ENCODE data around the gene TTC7B.

TTC7B gene

GRCh38 chr14:90544566-90544965 is 271.7 kb downstream of the TTC7B start:
- no peak overlapping the region for H3K4me3 ChIP-seq (ENCODE audit: low read depth, low read length)
- TF ChIP-seq CTCF (IDR thresholded peaks at IDR 0.05; ENCODE audit: borderline replicate concordance, insufficient read depth, low read depth, low read length), result no peak

- H3K4me3 ChIP-seq (ENCODE audit: low read depth, low read length), result no peak overlapping the region
- TF ChIP-seq CTCF (IDR thresholded peaks at IDR 0.05; ENCODE audit: borderline replicate concordance, insufficient read depth, low read depth, low read length), result no peak
Observed at GRCh38 chr14:90543876-90544275, 272.4 kb downstream of the TTC7B start.

DNA sequence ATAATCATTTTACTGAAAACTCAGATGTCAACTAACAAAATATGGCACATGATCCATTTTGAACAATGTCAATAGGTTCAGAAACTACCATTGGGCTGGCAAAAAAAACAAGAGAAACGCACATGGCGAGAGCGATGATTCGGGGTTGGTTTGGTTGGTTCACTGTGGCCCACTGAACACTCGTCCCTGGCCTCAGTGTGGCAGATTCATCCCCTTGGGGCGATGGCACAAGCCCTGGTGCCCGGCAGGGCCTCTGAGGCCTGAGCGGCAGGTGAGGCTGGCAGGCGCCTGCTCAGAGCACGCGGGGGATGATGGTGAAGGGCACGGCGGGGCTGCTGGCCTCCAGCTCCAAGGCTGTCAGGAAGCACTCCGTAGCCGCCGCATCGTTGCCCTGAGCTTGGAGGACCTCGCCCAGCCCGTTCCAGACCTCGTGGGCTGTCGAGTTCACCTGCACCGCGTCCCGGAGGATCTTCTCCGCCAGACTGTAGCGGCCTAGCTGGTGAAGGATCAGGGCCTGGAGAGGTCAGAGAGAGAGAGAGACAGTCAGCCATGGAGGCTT is 275.1 kb downstream of the TTC7B start:
- TF ChIP-seq CTCF (IDR thresholded peaks at IDR 0.05; ENCODE audit: borderline replicate concordance, insufficient read depth, low read depth, low read length), result no peak
- H3K4me3 ChIP-seq (ENCODE audit: low read depth, low read length), result no peak overlapping the region

DNA sequence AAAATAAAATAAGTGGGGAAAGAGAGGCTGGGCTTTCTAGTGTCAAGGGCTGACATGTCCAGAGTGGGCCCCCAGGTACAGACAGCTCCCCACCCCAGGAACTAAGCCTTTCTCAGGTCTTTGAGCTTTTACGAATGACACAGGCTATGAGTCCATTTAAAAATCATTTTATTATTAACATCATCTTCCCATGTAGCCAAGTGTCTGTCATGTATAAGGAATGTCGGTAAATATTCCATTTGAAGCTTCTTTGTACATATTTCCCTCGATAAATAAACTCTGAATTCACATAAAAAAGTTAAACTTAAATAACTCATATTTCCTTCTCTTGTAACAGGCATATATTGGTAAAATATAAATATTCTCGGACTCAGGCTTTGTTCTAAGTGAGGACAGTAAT is 275.8 kb downstream of the TTC7B start:
- TF ChIP-seq CTCF (IDR thresholded peaks at IDR 0.05; ENCODE audit: borderline replicate concordance, insufficient read depth, low read depth, low read length), result no peak
- no peak overlapping the region for H3K4me3 ChIP-seq (ENCODE audit: low read depth, low read length)

DNA sequence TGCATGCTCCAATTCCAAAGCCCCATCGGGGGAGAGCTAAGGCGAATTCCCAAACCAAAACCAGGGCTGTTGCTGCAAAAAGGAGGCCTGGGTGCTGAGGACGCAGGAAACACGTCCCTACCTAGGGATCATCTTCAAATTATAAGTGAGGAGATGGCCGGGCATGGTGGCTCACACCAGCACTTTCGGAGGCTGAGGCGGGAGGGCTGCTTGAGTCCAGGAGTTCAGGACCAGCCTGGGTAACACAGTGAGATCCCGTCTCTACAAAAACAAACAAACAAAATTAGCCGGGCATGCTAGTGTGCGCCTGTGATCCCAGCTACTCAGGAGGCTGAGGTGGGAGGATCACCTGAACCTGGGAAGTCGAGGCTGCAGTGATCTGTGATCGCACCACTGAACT is 276.2 kb downstream of the TTC7B start:
- TF ChIP-seq CTCF (IDR thresholded peaks at IDR 0.05; ENCODE audit: borderline replicate concordance, insufficient read depth, low read depth, low read length), result no peak
- no peak overlapping the region for H3K4me3 ChIP-seq (ENCODE audit: low read depth, low read length)

- no peak for TF ChIP-seq CTCF (IDR thresholded peaks at IDR 0.05; ENCODE audit: borderline replicate concordance, insufficient read depth, low read depth, low read length)
Observed at GRCh38 chr14:90539496-90539775, 276.8 kb downstream of the TTC7B start.

GRCh38 chr14:90538716-90539495 is 277.3 kb downstream of the TTC7B start:
- H3K4me3 ChIP-seq (ENCODE audit: low read depth, low read length), result no peak overlapping the region
- TF ChIP-seq CTCF (IDR thresholded peaks at IDR 0.05; ENCODE audit: borderline replicate concordance, insufficient read depth, low read depth, low read length), result no peak

More at GRCh38 chr14:90539496-90539775, 276.8 kb downstream of the TTC7B start:
- H3K4me3 ChIP-seq (ENCODE audit: low read depth, low read length), result no peak overlapping the region
